Activated T-helper 2 cell treated with anti-CD3 and anti-CD28 coated beads, Interferon-gamma antibody, Interleukin-2, Interleukin-4, amounts not matched to agents 10 μg/mL and 5 μg/mL and 100 μg/mL, durations not matched to agents 14 hours and 24 hours and 36 hours (primary cell): Measurements from ENCODE around the gene CSAG2. TPM values are rescaled to one million over a fixed set of nuclear protein-coding genes. Genes with fewer than 3 reads are reported as not detected.
"Not testable (repeated sequence)": the region's sequence is repeated elsewhere in the genome, so short reads cannot be mapped to it uniquely, and the experiment has no call there.

Experiments
- DNase-seq: peaks from one replicate; pipeline ENCODE4 v3.0.0; 2021; ENCODE audit warnings: low spot score
- H3K27ac Mint-ChIP-seq: one replicate; pipeline ENCODE4 v1.8.0; 2021; ENCODE audit warnings: mixed read lengths
- H3K27me3 Mint-ChIP-seq: one replicate; pipeline ENCODE4 v1.8.0; 2021; ENCODE audit warnings: low read depth, mixed read lengths
- H3K36me3 Mint-ChIP-seq: one replicate; pipeline ENCODE4 v1.8.0; 2021; ENCODE audit warnings: low read depth, mixed read lengths
- H3K4me1 Mint-ChIP-seq: one replicate; pipeline ENCODE4 v1.8.0; 2021; ENCODE audit warnings: low read depth, mixed read lengths
- H3K4me3 Mint-ChIP-seq: one replicate; pipeline ENCODE4 v1.8.0; 2021; ENCODE audit warnings: low read depth, mild to moderate bottlenecking, moderate library complexity, mixed read lengths
- H3K9me3 Mint-ChIP-seq: one replicate; pipeline ENCODE4 v1.8.0; 2021; ENCODE audit warnings: mixed read lengths
- intact Hi-C: fragments of 100-400 bp; cut with micrococcal nuclease; formaldehyde crosslinking; loops from one replicate; pipeline ENCODE4 v1.15.1; 2023
- total RNA-seq: library from RNA; stranded (reverse); gene quantifications from 2 replicates; pipeline ENCODE4 v1.2.3, GENCODE V29; 2022

CSAG2 gene
- total RNA-seq, 1 donor from 2014 or later: not detected

DNA sequence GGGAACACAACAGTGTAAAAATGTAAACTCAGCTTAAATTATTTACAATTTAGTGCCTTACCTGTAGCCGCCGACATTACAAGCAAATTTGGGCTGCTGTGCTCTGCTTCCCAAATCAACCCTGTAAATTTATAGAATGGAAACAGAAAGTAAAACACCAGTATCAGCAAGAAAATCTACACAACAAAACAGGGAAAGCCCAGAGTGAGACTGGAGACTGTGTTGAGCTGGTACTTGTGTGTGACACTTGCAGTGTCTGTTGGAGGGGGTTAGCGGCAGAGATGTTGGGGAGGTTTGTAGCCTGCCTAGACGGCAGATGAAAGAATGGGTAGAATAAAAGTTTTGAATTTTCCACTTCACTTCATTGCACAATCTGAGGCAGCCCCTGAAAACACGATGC is 4.1 kb upstream of the CSAG2 start:
- H3K27me3 Mint-ChIP-seq, H3K4me3 Mint-ChIP-seq, H3K36me3 Mint-ChIP-seq, H3K4me1 Mint-ChIP-seq, H3K9me3 Mint-ChIP-seq, intact Hi-C loops, DNase-seq, H3K27ac Mint-ChIP-seq: not testable (repeated sequence)

- H3K27ac Mint-ChIP-seq, DNase-seq, intact Hi-C loops, H3K4me1 Mint-ChIP-seq, H3K9me3 Mint-ChIP-seq, H3K27me3 Mint-ChIP-seq, H3K4me3 Mint-ChIP-seq, H3K36me3 Mint-ChIP-seq: not testable (repeated sequence)
These were observed 2.6 kb downstream of the CSAG2 start for GRCh38 chrX:152706500-152706899.

GRCh38 chrX:152700390-152700789 is 8.7 kb downstream of the CSAG2 start:
- H3K27me3 Mint-ChIP-seq, H3K9me3 Mint-ChIP-seq, intact Hi-C loops, H3K27ac Mint-ChIP-seq, H3K4me1 Mint-ChIP-seq, DNase-seq, H3K4me3 Mint-ChIP-seq, H3K36me3 Mint-ChIP-seq: not testable (repeated sequence)

- H3K4me1 Mint-ChIP-seq, DNase-seq, H3K9me3 Mint-ChIP-seq, H3K36me3 Mint-ChIP-seq, intact Hi-C loops, H3K4me3 Mint-ChIP-seq, H3K27ac Mint-ChIP-seq, H3K27me3 Mint-ChIP-seq: not testable (repeated sequence)
These were observed 10.8 kb downstream of the CSAG2 start, which contains the start of gene MAGEA3 for GRCh38 chrX:152697952-152698931. MAGEA3 (plus strand) TSS chrX:152698794; CDS start chrX:152700833, 2,039 bp downstream.

GRCh38 chrX:152681012-152681411 is 28.1 kb downstream of the CSAG2 start:
- intact Hi-C loops: not testable (repeated sequence)

GRCh38 chrX:152674652-152675051 is 34.4 kb downstream of the CSAG2 start:
- H3K4me3 Mint-ChIP-seq, H3K27ac Mint-ChIP-seq, DNase-seq, intact Hi-C loops, H3K27me3 Mint-ChIP-seq, H3K9me3 Mint-ChIP-seq, H3K4me1 Mint-ChIP-seq, H3K36me3 Mint-ChIP-seq: not testable (repeated sequence)

More at GRCh38 chrX:152681012-152681411, 28.1 kb downstream of the CSAG2 start:
- H3K27ac Mint-ChIP-seq, H3K27me3 Mint-ChIP-seq, DNase-seq, H3K36me3 Mint-ChIP-seq, H3K4me1 Mint-ChIP-seq, H3K4me3 Mint-ChIP-seq, H3K9me3 Mint-ChIP-seq: not testable (repeated sequence)

DNA sequence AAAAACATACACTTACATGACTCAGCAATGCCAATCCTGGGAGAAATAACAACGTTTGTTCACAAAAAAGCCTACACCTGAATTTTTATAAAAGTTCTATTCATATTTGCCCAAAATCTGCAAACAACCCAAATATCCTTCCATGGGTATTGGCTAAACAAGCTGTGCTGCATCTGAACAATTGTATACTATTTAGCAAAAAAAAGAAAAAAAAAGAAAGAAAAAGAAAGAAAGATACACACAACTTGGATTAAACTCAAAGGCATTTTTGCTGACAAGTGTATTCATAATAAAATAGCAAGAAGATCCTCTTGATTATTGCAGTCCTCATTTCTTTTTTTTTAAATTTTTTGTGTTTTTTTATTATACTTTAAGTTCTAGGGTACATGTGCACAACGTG is 34.9 kb downstream of the CSAG2 start:
- no peak overlapping the region for H3K27ac Mint-ChIP-seq
- H3K27me3 Mint-ChIP-seq: no peaks in the 10 kb centered on the region
- no peaks in the 10 kb centered on the region for H3K36me3 Mint-ChIP-seq
- intact Hi-C loops: no loop called here
- no peak overlapping the region for H3K4me3 Mint-ChIP-seq
- DNase-seq: no peak
- H3K4me1 Mint-ChIP-seq: no peaks in the 10 kb centered on the region
- no peaks in the 10 kb centered on the region for H3K9me3 Mint-ChIP-seq

DNA sequence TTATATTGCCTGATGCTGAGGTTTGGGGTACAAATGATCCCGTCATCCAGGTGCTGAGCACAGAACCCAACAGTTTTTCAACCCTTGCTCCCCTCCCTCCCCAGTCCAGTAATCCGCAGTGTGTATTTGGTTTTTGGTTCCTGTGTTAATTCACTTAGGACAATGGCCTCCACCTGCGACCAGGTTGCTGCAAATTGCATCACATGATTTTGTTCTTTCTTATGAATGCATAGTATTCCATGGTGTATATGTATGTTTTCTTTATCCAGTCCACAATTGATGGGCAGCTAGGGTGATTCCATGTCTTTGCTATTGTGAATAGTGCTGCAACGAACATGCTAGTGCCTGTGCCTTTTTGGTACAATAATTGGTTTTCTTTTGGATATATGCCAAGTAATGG is 46.0 kb downstream of the CSAG2 start:
- no peak overlapping the region for H3K27ac Mint-ChIP-seq
- intact Hi-C loops: no loop called here
- H3K9me3 Mint-ChIP-seq: no peaks in the 10 kb centered on the region
- no peak for DNase-seq
- H3K4me1 Mint-ChIP-seq: no peaks in the 10 kb centered on the region
- no peaks in the 10 kb centered on the region for H3K27me3 Mint-ChIP-seq
- no peak overlapping the region for H3K4me3 Mint-ChIP-seq
- no peaks in the 10 kb centered on the region for H3K36me3 Mint-ChIP-seq

GRCh38 chrX:152658302-152658701 is 50.8 kb downstream of the CSAG2 start:
- no peak for DNase-seq
- Mint-ChIP-seq H3K36me3 (no peaks in the 10 kb centered on the region), H3K27ac (no peak overlapping the region), H3K27me3 (no peaks in the 10 kb centered on the region), H3K4me1 (no peaks in the 10 kb centered on the region), H3K9me3 (no peaks in the 10 kb centered on the region), H3K4me3 (no peak overlapping the region)
- intact Hi-C loops: loop anchor here (1.0 kb wide), 1 partner anchor 10 kb away; no protein-coding TSS in a partner anchor

Other genes with a start within 250 kb of the CSAG2 start
- 0.05 and 0.07 TPM in 2 replicates for gene GABRQ, start 71.4 kb downstream of the CSAG2 start, total RNA-seq
- not detected in 2 replicates for gene MAGEA3, start 10.5 kb downstream of the CSAG2 start, total RNA-seq
- gene MAGEA2B, start 5.4 kb upstream of the CSAG2 start, total RNA-seq: not detected in 2 replicates
- gene CSAG1, start 24.4 kb upstream of the CSAG2 start, total RNA-seq: not detected in 2 replicates
- not detected in 2 replicates for gene MAGEA12, start 24.5 kb upstream of the CSAG2 start, total RNA-seq
- not detected in 2 replicates for gene MAGEA2, start 44.6 kb upstream of the CSAG2 start, total RNA-seq
- gene CSAG3, start 49.9 kb upstream of the CSAG2 start, total RNA-seq: not detected in 2 replicates
- not detected in 2 replicates for gene MAGEA6, start 60.4 kb upstream of the CSAG2 start, total RNA-seq
- 9.9 and 11.3 TPM in 2 replicates for gene CETN2, start 121.5 kb upstream of the CSAG2 start, total RNA-seq
- 25.9 and 26.7 TPM in 2 replicates for gene NSDHL, start 121.8 kb upstream of the CSAG2 start, total RNA-seq
- gene ZNF185, start 188.8 kb upstream of the CSAG2 start, total RNA-seq: 0.68 and 0.83 TPM in 2 replicates